Mesothelial cell of epicardium (in vitro differentiated cells): Measurements from ENCODE around the gene MYH9. TPM values are rescaled to one million over a fixed set of nuclear protein-coding genes. Genes with fewer than 3 reads are reported as not detected.

ENCODE experiments used
- DNase-seq, 2 experiments: peaks; one replicate each; pipeline ENCODE4 v3.0.0; 2021; ENCODE audit warnings: low spot score in 2 of 2; ENCODE audit not compliant: unreplicated experiment in 2 of 2
- H3K27ac Mint-ChIP-seq: 2 replicates; pipeline ENCODE4 v1.8.0; 2021; ENCODE audit warnings: mixed read lengths
- H3K27me3 Mint-ChIP-seq: 2 replicates; pipeline ENCODE4 v1.8.0; 2021; ENCODE audit warnings: low read depth, mixed read lengths
- H3K36me3 Mint-ChIP-seq: 2 replicates; pipeline ENCODE4 v1.8.0; 2021; ENCODE audit warnings: mixed read lengths
- H3K4me1 Mint-ChIP-seq: 2 replicates; pipeline ENCODE4 v1.8.0; 2021; ENCODE audit warnings: mixed read lengths
- H3K4me3 Mint-ChIP-seq: 2 replicates; pipeline ENCODE4 v1.8.0; 2021; ENCODE audit warnings: mild to moderate bottlenecking, moderate library complexity, mixed read lengths
- H3K9me3 Mint-ChIP-seq: 2 replicates; pipeline ENCODE4 v1.8.0; 2021; ENCODE audit warnings: mixed read lengths
- total RNA-seq: library from RNA; stranded (reverse); gene quantifications from 3 replicates; pipeline ENCODE4 v1.2.1, GENCODE V29; 2021
- TF ChIP-seq, protein P1 (sequence below): fragments of 200-600 bp; sonication (generic); IDR thresholded peaks from one replicate; pipeline ENCODE4 v1.5.0; 2021; ENCODE audit warnings: antibody characterized with exemption; ENCODE audit not compliant: unreplicated experiment

Gene MYH9
- total RNA-seq, 1 donor from 2014 or later = 341 TPM

DNA sequence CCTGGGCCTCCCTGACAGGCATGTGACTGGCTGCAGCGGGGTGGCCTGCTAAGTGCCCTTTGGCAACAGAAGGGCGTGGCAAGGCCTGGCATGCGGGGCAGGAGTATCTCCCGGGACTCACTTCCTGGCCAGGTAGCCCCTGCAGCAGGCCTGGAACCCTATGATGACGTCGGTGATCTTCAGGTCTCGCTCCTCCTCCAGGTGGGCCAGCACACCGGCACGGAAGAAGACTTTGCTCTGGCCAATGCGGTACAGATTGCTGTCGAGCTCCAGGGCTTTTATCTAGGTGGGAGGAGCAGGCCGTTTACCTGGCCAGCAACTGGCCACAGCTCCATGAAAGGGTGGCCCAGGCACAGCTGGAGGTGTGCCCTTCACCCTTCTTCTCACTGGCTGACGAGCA lies 83.9 kb downstream of the MYH9 start:
- no peaks in the 10 kb centered on the region for H3K4me1 Mint-ChIP-seq
- no peak for DNase-seq
- no peak overlapping the region for H3K4me3 Mint-ChIP-seq
- peaks cover 27% of the 10 kb centered on the region for H3K36me3 Mint-ChIP-seq
- TF ChIP-seq, protein P1, sequence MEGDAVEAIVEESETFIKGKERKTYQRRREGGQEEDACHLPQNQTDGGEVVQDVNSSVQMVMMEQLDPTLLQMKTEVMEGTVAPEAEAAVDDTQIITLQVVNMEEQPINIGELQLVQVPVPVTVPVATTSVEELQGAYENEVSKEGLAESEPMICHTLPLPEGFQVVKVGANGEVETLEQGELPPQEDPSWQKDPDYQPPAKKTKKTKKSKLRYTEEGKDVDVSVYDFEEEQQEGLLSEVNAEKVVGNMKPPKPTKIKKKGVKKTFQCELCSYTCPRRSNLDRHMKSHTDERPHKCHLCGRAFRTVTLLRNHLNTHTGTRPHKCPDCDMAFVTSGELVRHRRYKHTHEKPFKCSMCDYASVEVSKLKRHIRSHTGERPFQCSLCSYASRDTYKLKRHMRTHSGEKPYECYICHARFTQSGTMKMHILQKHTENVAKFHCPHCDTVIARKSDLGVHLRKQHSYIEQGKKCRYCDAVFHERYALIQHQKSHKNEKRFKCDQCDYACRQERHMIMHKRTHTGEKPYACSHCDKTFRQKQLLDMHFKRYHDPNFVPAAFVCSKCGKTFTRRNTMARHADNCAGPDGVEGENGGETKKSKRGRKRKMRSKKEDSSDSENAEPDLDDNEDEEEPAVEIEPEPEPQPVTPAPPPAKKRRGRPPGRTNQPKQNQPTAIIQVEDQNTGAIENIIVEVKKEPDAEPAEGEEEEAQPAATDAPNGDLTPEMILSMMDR = no peak
- H3K27me3 Mint-ChIP-seq = no peaks in the 10 kb centered on the region
- H3K27ac Mint-ChIP-seq = no peak overlapping the region
- H3K9me3 Mint-ChIP-seq = no peaks in the 10 kb centered on the region

DNA sequence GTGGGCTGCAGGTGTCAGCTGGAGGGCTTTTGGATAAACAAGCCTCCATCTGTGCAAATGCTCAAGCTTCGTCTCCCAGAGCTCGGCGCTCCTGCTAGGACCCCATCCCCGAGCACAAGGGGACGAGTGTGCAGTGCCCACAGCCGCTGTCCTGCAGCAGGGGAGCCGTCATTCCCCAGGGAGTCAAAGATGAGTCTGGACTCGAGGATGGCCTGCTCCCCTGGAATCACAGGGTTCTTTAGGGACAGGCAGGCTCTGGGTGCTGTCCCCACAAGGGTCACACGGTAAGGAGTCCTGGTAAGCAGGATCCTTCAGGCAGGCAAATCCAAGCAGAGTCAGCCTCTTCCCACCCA lies 84.7 kb downstream of the MYH9 start:
- no peak overlapping the region for H3K27ac Mint-ChIP-seq
- no peaks in the 10 kb centered on the region for H3K4me1 Mint-ChIP-seq
- TF ChIP-seq, protein P1 = no peak
- no peak for DNase-seq
- H3K4me3 Mint-ChIP-seq = no peak overlapping the region
- peaks cover 22% of the 10 kb centered on the region for H3K36me3 Mint-ChIP-seq
- H3K27me3 Mint-ChIP-seq = no peaks in the 10 kb centered on the region
- H3K9me3 Mint-ChIP-seq = no peaks in the 10 kb centered on the region

DNA sequence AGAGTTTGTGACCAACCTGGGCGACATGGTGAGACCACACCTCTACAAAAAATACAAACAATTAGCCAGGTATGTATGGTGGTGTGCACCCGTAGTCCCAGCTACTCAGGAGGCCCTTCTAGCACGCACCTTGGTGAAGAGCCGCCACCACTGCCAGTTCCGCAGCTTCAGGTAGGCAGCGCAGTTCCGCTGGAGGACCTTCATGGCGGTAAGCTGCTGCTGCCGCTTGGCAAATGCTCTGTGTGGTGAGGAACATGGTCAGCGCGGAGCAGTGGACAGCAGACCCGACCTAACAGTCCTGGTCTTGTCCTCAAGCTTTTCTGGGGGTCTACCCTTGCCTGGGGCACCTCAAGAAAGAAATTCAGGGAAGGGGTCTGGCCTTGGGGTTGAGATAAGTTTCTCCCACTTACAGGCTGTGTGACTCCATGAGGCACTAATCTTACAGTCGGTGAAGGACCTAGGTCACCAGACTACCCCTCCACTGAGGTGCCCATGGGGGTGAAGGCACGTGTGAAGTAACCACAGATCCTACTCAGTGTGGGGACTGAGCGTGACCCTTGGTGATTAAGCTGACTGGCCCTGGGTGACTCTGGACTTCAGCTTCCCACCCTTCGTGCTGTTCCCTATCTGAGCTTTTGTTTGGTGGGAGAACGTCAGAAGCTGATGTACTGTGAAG lies 85.2 kb downstream of the MYH9 start:
- H3K4me3 Mint-ChIP-seq = no peak overlapping the region
- no peaks in the 10 kb centered on the region for H3K27me3 Mint-ChIP-seq
- H3K27ac Mint-ChIP-seq = no peak overlapping the region

DNA sequence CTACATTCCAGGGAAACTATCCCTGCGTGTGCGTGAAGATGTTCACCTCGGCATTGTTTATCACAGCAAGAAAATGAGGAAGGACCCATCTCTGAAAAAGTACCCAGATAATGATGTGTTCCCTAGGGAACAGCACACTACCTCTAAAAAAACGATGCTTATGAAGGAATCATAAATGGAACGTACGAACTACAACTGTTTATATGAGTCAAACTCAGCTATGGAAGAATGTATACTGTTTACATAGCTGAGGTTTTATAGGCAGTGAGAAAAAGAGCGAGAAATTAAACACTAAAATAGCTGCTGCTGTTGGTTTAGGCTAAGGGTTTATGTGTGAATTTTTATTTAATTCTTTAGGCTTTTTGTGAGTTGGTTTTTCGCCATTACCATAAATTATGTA lies 85.9 kb downstream of the MYH9 start:
- Mint-ChIP-seq H3K36me3 (peaks cover 30% of the 10 kb centered on the region), H3K27ac (peak overlapping the region; percentile 25), H3K9me3 (no peaks in the 10 kb centered on the region), H3K27me3 (no peaks in the 10 kb centered on the region), H3K4me3 (no peak overlapping the region), H3K4me1 (no peaks in the 10 kb centered on the region)
- no peak for DNase-seq
- TF ChIP-seq, protein P1 = no peak

More for the DNA sequence above, 85.2 kb downstream of the MYH9 start:
- no peaks in the 10 kb centered on the region for H3K9me3 Mint-ChIP-seq
- DNase-seq = no peak
- TF ChIP-seq, protein P1 = no peak
- no peaks in the 10 kb centered on the region for H3K4me1 Mint-ChIP-seq
- H3K36me3 Mint-ChIP-seq = peaks cover 23% of the 10 kb centered on the region

DNA sequence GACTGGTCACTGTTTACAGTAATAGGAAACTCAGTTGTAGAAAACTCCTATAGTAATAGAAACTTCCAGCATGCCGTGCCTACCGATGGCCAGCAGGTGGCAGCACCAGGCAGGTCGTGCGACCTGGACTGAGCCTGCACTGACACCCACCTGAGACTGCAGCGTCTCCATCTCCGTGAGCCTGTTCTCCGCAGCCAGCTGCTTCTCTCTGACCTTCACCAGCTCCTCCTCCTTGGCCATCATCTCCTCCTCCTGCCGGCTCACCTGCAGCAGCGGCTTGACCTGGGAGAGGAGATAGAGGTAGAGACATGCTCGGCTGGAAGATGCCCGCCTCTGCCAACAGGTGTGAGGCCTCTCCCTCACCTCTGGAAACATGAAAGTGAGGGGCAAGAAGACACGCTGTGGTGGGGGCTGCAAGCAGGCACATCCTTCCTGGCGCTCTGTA lies 86.4 kb downstream of the MYH9 start:
- H3K36me3 Mint-ChIP-seq = peaks cover 31% of the 10 kb centered on the region
- peak overlapping the region; percentile 25 for H3K27ac Mint-ChIP-seq
- H3K27me3 Mint-ChIP-seq = no peaks in the 10 kb centered on the region

More for the DNA sequence above, 86.4 kb downstream of the MYH9 start:
- H3K9me3 Mint-ChIP-seq = no peaks in the 10 kb centered on the region
- TF ChIP-seq, protein P1 = peak; percentile 97
- H3K4me1 Mint-ChIP-seq = no peaks in the 10 kb centered on the region
- peak; percentile 62 to 84 for DNase-seq
- no peak overlapping the region for H3K4me3 Mint-ChIP-seq
